H1 (cell line): ENCODE data around the gene GBA2. TPM values are rescaled to one million over a fixed set of nuclear protein-coding genes. Genes with fewer than 3 reads are reported as not detected.

ENCODE experiments used
- EGR1 ChIP-seq: IDR thresholded peaks from 2 replicates; pipeline ENCODE4 v1.6.1; 2011; ENCODE audit warnings: low read depth, low read length, borderline replicate concordance
- NRF1 ChIP-seq: IDR thresholded peaks from 2 replicates; pipeline ENCODE4 v1.6.1; 2011; ENCODE audit warnings: mild to moderate bottlenecking, low read depth, low read length, improper control_type of control experiment
- RNF2 ChIP-seq: fragments of 200-900, 300-1000 bp; sonication (generic); IDR thresholded peaks from 2 replicates; pipeline ENCODE4 v1.7.1; 2016; ENCODE audit warnings: borderline replicate concordance, low read depth, mild to moderate bottlenecking, antibody characterized with exemption, low read length; ENCODE audit not compliant: poor library complexity, severe bottlenecking; ENCODE audit errors: missing control alignments
- TEAD4 ChIP-seq: IDR thresholded peaks from 2 replicates; pipeline ENCODE4 v1.6.1; 2012; ENCODE audit warnings: low read depth, low read length, inconsistent platforms, mixed read lengths
- polyA plus RNA-seq, 7 experiments: library from polyadenylated mRNA; depleted of rRNA in 3 of 7; stranded (reverse) in 5 of 7; unstranded in 2 of 7; fragments of >200 nt in 5 of 7; fragments of 200-250 nt in 2 of 7; gene quantifications; 1 replicate in 5 of 7; 2 replicates in 1 of 7; 4 replicates in 1 of 7; pipeline versions ENCODE4 v1.2.1 to v1.2.3, GENCODE V29; 2011 to 2013; ENCODE audit warnings: missing spikeins in 2 of 7, mixed read lengths in 2 of 7
- total RNA-seq: library from RNA; stranded (reverse); fragmentation: NEBNext Ultra II Directional; extraction: Animal tissue kit (Norgen Biotek cat#: 25700); gene quantifications from 2 replicates; pipeline ENCODE4 v1.2.1, GENCODE V29; 2021
- TF ChIP-seq, protein P1 (sequence below): IDR thresholded peaks from 2 replicates; pipeline ENCODE4 v1.6.1; 2011; ENCODE audit warnings: low read depth, mild to moderate bottlenecking, low read length; ENCODE audit not compliant: insufficient read depth

The GBA2 gene
- total and polyA plus RNA-seq, 2 of the 8 experiments (the other 6 are each of a cell fraction or from before 2014, with no cell fraction given), result 64.2 to 71.9 TPM

DNA sequence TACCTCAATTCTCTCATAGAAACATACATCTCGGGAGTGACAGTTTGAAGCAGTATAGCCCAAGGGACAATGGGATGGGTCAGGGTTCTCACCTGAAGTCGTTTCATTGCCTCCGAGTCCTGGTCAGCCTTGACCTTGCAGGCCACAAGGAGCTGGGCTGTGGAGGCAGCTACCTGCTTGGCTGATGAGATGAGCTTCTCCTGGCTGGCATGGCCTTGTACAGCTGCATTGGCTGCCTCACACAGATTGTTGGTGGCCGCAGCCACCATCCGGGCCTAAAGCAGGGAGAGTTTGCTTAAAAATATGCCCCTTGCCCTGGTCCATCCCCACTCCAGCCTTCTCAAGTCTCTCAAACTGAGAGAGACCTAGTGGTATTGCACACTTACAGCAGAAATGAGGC lies 50.8 kb downstream of the GBA2 start (continued):
- TF ChIP-seq, protein P1, sequence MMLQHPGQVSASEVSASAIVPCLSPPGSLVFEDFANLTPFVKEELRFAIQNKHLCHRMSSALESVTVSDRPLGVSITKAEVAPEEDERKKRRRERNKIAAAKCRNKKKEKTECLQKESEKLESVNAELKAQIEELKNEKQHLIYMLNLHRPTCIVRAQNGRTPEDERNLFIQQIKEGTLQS, result no peak
- no peak for TF ChIP-seq EGR1
- TF ChIP-seq NRF1, result no peak
- TF ChIP-seq TEAD4, result no peak
- TF ChIP-seq RNF2, result no peak
- TF ChIP-seq, all 59 proteins: peak for 0
